ENCODE data around the gene ARHGAP21.

ARHGAP21 gene

GRCh38 chr10:24715246-24715769 is 8.4 kb downstream of the ARHGAP21 start:
- H3K9ac ChIP-seq (ENCODE audit: low read length), result no peak overlapping the region
- H3K56ac ChIP-seq (ENCODE audit: low read length), result no peak overlapping the region
- H3K4ac ChIP-seq (ENCODE audit: low read depth, low read length), result no peak overlapping the region
- H3K79me2 ChIP-seq (ENCODE audit: control insufficient read depth, insufficient read depth, low read length), result peaks cover 31% of the 10 kb centered on the region
- H3K23ac ChIP-seq (ENCODE audit: low read length), result no peak overlapping the region
- H3K27ac ChIP-seq (ENCODE audit: low read depth, low read length), result no peak overlapping the region
- H2BK120ac ChIP-seq (ENCODE audit: low read depth, low read length), result no peak overlapping the region
- H3K27me3 ChIP-seq (ENCODE audit: insufficient read depth, low read length, poor library complexity), result no peaks in the 10 kb centered on the region
- no peak overlapping the region for H3K4me2 ChIP-seq (ENCODE audit: low read length)
- no peak overlapping the region for H4K8ac ChIP-seq (ENCODE audit: low read depth, low read length)
- H2BK15ac ChIP-seq (replicated peaks; ENCODE audit: low read depth), result no peak overlapping the region
- peaks cover 20% of the 10 kb centered on the region for H3K79me1 ChIP-seq (ENCODE audit: low read length)
- no peak for DNase-seq
- no CpG with 5 or more reads among the region's 5 CpGs for WGBS (ENCODE audit: extremely low coverage, insufficient coverage, low lambda C conversion rate)
- no peak overlapping the region for H4K5ac ChIP-seq (ENCODE audit: low read length)
- peaks cover 11% of the 10 kb centered on the region for H3K4me1 ChIP-seq (ENCODE audit: control insufficient read depth, low read depth, low read length)
- no peaks in the 10 kb centered on the region for H3K36me3 ChIP-seq (ENCODE audit: control insufficient read depth, insufficient read depth, low read length)
- no peak overlapping the region for H2BK5ac ChIP-seq (ENCODE audit: low read length)
- no peak overlapping the region for H3K4me3 ChIP-seq (ENCODE audit: low read length)
- H2AK5ac ChIP-seq (ENCODE audit: low read length), result no peak overlapping the region
- H3K18ac ChIP-seq (ENCODE audit: low read length), result no peak overlapping the region

- H2AK5ac ChIP-seq (ENCODE audit: low read length), result no peak overlapping the region
- H4K8ac ChIP-seq (ENCODE audit: low read depth, low read length), result no peak overlapping the region
- H3K18ac ChIP-seq (ENCODE audit: low read length), result no peak overlapping the region
- H3K79me2 ChIP-seq (ENCODE audit: control insufficient read depth, insufficient read depth, low read length), result peaks cover 28% of the 10 kb centered on the region
- H2BK15ac ChIP-seq (replicated peaks; ENCODE audit: low read depth), result no peak overlapping the region
- H2BK5ac ChIP-seq (ENCODE audit: low read length), result no peak overlapping the region
- H3K79me1 ChIP-seq (ENCODE audit: low read length), result peaks cover 20% of the 10 kb centered on the region
- no peak overlapping the region for H3K9ac ChIP-seq (ENCODE audit: low read length)
- WGBS (ENCODE audit: extremely low coverage, insufficient coverage, low lambda C conversion rate), result no CpG with 5 or more reads among the region's 1 CpG
- H3K27me3 ChIP-seq (ENCODE audit: insufficient read depth, low read length, poor library complexity), result no peaks in the 10 kb centered on the region
- H3K4ac ChIP-seq (ENCODE audit: low read depth, low read length), result no peak overlapping the region
- H3K23ac ChIP-seq (ENCODE audit: low read length), result no peak overlapping the region
- DNase-seq, result no peak
- no peak overlapping the region for H3K27ac ChIP-seq (ENCODE audit: low read depth, low read length)
- H4K5ac ChIP-seq (ENCODE audit: low read length), result no peak overlapping the region
- H3K4me1 ChIP-seq (ENCODE audit: control insufficient read depth, low read depth, low read length), result peaks cover 8% of the 10 kb centered on the region
- H3K36me3 ChIP-seq (ENCODE audit: control insufficient read depth, insufficient read depth, low read length), result no peaks in the 10 kb centered on the region
- H3K4me3 ChIP-seq (ENCODE audit: low read length), result no peak overlapping the region
- H3K56ac ChIP-seq (ENCODE audit: low read length), result no peak overlapping the region
- H2BK120ac ChIP-seq (ENCODE audit: low read depth, low read length), result no peak overlapping the region
- no peak overlapping the region for H3K4me2 ChIP-seq (ENCODE audit: low read length)
These were observed 10.6 kb downstream of the ARHGAP21 start for GRCh38 chr10:24713086-24713485.

- Histone ChIP-seq H4K5ac (ENCODE audit: low read length) (no peak overlapping the region), H3K56ac (ENCODE audit: low read length) (no peak overlapping the region), H3K27me3 (ENCODE audit: insufficient read depth, low read length, poor library complexity) (no peaks in the 10 kb centered on the region), H4K8ac (ENCODE audit: low read depth, low read length) (no peak overlapping the region), H3K23ac (ENCODE audit: low read length) (no peak overlapping the region), H3K4ac (ENCODE audit: low read depth, low read length) (no peak overlapping the region), H2BK5ac (ENCODE audit: low read length) (no peak overlapping the region), H3K18ac (ENCODE audit: low read length) (no peak overlapping the region), H2AK5ac (ENCODE audit: low read length) (no peak overlapping the region), H3K36me3 (ENCODE audit: control insufficient read depth, insufficient read depth, low read length) (no peaks in the 10 kb centered on the region), H3K4me3 (ENCODE audit: low read length) (no peak overlapping the region), H3K4me2 (ENCODE audit: low read length) (no peak overlapping the region), H3K79me1 (ENCODE audit: low read length) (peaks cover 16% of the 10 kb centered on the region), H2BK120ac (ENCODE audit: low read depth, low read length) (no peak overlapping the region), H3K4me1 (ENCODE audit: control insufficient read depth, low read depth, low read length) (peaks cover 3% of the 10 kb centered on the region), H2BK15ac (replicated peaks; ENCODE audit: low read depth) (no peak overlapping the region), H3K79me2 (ENCODE audit: control insufficient read depth, insufficient read depth, low read length) (peaks cover 24% of the 10 kb centered on the region), H3K9ac (ENCODE audit: low read length) (no peak overlapping the region), H3K27ac (ENCODE audit: low read depth, low read length) (no peak overlapping the region)
- WGBS (ENCODE audit: extremely low coverage, insufficient coverage, low lambda C conversion rate), result no CpG with 5 or more reads among the region's 2 CpGs
- no peak for DNase-seq
These were observed 12.2 kb downstream of the ARHGAP21 start for GRCh38 chr10:24711465-24711864.

- no peak for DNase-seq
- Histone ChIP-seq H3K27me3 (ENCODE audit: insufficient read depth, low read length, poor library complexity) (no peaks in the 10 kb centered on the region), H4K8ac (ENCODE audit: low read depth, low read length) (no peak overlapping the region), H3K56ac (ENCODE audit: low read length) (no peak overlapping the region), H3K18ac (ENCODE audit: low read length) (no peak overlapping the region), H2BK5ac (ENCODE audit: low read length) (no peak overlapping the region), H4K5ac (ENCODE audit: low read length) (no peak overlapping the region), H2BK120ac (ENCODE audit: low read depth, low read length) (no peak overlapping the region), H3K27ac (ENCODE audit: low read depth, low read length) (no peak overlapping the region), H3K79me2 (ENCODE audit: control insufficient read depth, insufficient read depth, low read length) (peaks cover 26% of the 10 kb centered on the region), H3K4ac (ENCODE audit: low read depth, low read length) (no peak overlapping the region), H3K4me3 (ENCODE audit: low read length) (no peak overlapping the region), H3K4me2 (ENCODE audit: low read length) (no peak overlapping the region), H3K9ac (ENCODE audit: low read length) (no peak overlapping the region), H3K23ac (ENCODE audit: low read length) (no peak overlapping the region), H3K4me1 (ENCODE audit: control insufficient read depth, low read depth, low read length) (no peaks in the 10 kb centered on the region), H2AK5ac (ENCODE audit: low read length) (no peak overlapping the region), H3K79me1 (ENCODE audit: low read length) (peaks cover 19% of the 10 kb centered on the region), H2BK15ac (replicated peaks; ENCODE audit: low read depth) (no peak overlapping the region), H3K36me3 (ENCODE audit: control insufficient read depth, insufficient read depth, low read length) (no peaks in the 10 kb centered on the region)
- no CpG with 5 or more reads among the region's 3 CpGs for WGBS (ENCODE audit: extremely low coverage, insufficient coverage, low lambda C conversion rate)
These were observed 15.6 kb downstream of the ARHGAP21 start for GRCh38 chr10:24708081-24708480.

GRCh38 chr10:24707445-24707844 is 16.2 kb downstream of the ARHGAP21 start:
- Histone ChIP-seq H3K4me3 (ENCODE audit: low read length) (no peak overlapping the region), H4K5ac (ENCODE audit: low read length) (no peak overlapping the region), H3K23ac (ENCODE audit: low read length) (no peak overlapping the region), H2BK15ac (replicated peaks; ENCODE audit: low read depth) (no peak overlapping the region), H4K8ac (ENCODE audit: low read depth, low read length) (no peak overlapping the region), H2BK5ac (ENCODE audit: low read length) (no peak overlapping the region), H2AK5ac (ENCODE audit: low read length) (no peak overlapping the region), H3K27ac (ENCODE audit: low read depth, low read length) (no peak overlapping the region), H3K36me3 (ENCODE audit: control insufficient read depth, insufficient read depth, low read length) (no peaks in the 10 kb centered on the region), H2BK120ac (ENCODE audit: low read depth, low read length) (no peak overlapping the region), H3K79me1 (ENCODE audit: low read length) (peaks cover 19% of the 10 kb centered on the region), H3K56ac (ENCODE audit: low read length) (no peak overlapping the region), H3K4ac (ENCODE audit: low read depth, low read length) (no peak overlapping the region), H3K4me1 (ENCODE audit: control insufficient read depth, low read depth, low read length) (no peaks in the 10 kb centered on the region), H3K18ac (ENCODE audit: low read length) (no peak overlapping the region), H3K27me3 (ENCODE audit: insufficient read depth, low read length, poor library complexity) (no peaks in the 10 kb centered on the region), H3K4me2 (ENCODE audit: low read length) (no peak overlapping the region), H3K9ac (ENCODE audit: low read length) (no peak overlapping the region), H3K79me2 (ENCODE audit: control insufficient read depth, insufficient read depth, low read length) (peaks cover 25% of the 10 kb centered on the region)
- no peak for DNase-seq
- no CpG with 5 or more reads among the region's 3 CpGs for WGBS (ENCODE audit: extremely low coverage, insufficient coverage, low lambda C conversion rate)

- H3K79me1 ChIP-seq (ENCODE audit: low read length), result peaks cover 18% of the 10 kb centered on the region
- no peak overlapping the region for H3K9ac ChIP-seq (ENCODE audit: low read length)
- no CpG with 5 or more reads among the region's 7 CpGs for WGBS (ENCODE audit: extremely low coverage, insufficient coverage, low lambda C conversion rate)
- H4K8ac ChIP-seq (ENCODE audit: low read depth, low read length), result no peak overlapping the region
- no peak overlapping the region for H2BK15ac ChIP-seq (replicated peaks; ENCODE audit: low read depth)
- no peaks in the 10 kb centered on the region for H3K36me3 ChIP-seq (ENCODE audit: control insufficient read depth, insufficient read depth, low read length)
- no peak overlapping the region for H3K27ac ChIP-seq (ENCODE audit: low read depth, low read length)
- H3K27me3 ChIP-seq (ENCODE audit: insufficient read depth, low read length, poor library complexity), result no peaks in the 10 kb centered on the region
- H3K79me2 ChIP-seq (ENCODE audit: control insufficient read depth, insufficient read depth, low read length), result peaks cover 20% of the 10 kb centered on the region
- no peak overlapping the region for H2BK5ac ChIP-seq (ENCODE audit: low read length)
- no peak overlapping the region for H2AK5ac ChIP-seq (ENCODE audit: low read length)
- H4K5ac ChIP-seq (ENCODE audit: low read length), result no peak overlapping the region
- DNase-seq, result no peak
- no peak overlapping the region for H3K4ac ChIP-seq (ENCODE audit: low read depth, low read length)
- H2BK120ac ChIP-seq (ENCODE audit: low read depth, low read length), result no peak overlapping the region
- H3K4me3 ChIP-seq (ENCODE audit: low read length), result no peak overlapping the region
- H3K4me2 ChIP-seq (ENCODE audit: low read length), result no peak overlapping the region
- no peak overlapping the region for H3K18ac ChIP-seq (ENCODE audit: low read length)
- no peak overlapping the region for H3K23ac ChIP-seq (ENCODE audit: low read length)
- H3K4me1 ChIP-seq (ENCODE audit: control insufficient read depth, low read depth, low read length), result no peaks in the 10 kb centered on the region
- H3K56ac ChIP-seq (ENCODE audit: low read length), result no peak overlapping the region
These were observed 17.1 kb downstream of the ARHGAP21 start for GRCh38 chr10:24706479-24707118.

All from mesendoderm (in vitro differentiated cells).